Smooth muscle cell (in vitro differentiated cells): Measurements from ENCODE around the gene SEPTIN10. TPM values are rescaled to one million over a fixed set of nuclear protein-coding genes. Genes with fewer than 3 reads are reported as not detected.

Experiments used
- DNase-seq: peaks from one replicate; lab custom pipeline; 2025; ENCODE audit not compliant: unreplicated experiment; lab: John Stamatoyannopoulos, UW
- H2AFZ ChIP-seq: fragments of 200-600 bp; sonication (generic); 2 replicates; pipeline ENCODE4 v1.6.0; 2016; ENCODE audit warnings: antibody characterized with exemption, low read depth, mild to moderate bottlenecking
- H3F3A ChIP-seq: fragments of 200-600 bp; sonication (generic); 2 replicates; pipeline ENCODE4 v1.6.0; 2017; ENCODE audit warnings: antibody characterized with exemption, low read depth
- H3K27ac ChIP-seq: fragments of 200-600 bp; sonication (generic); 2 replicates; pipeline ENCODE4 v1.5.1; 2016; ENCODE audit warnings: low read depth, mild to moderate bottlenecking
- H3K27me3 ChIP-seq: fragments of 200-600 bp; sonication (generic); 2 replicates; pipeline ENCODE4 v1.6.1; 2016; ENCODE audit warnings: low read depth, mild to moderate bottlenecking
- H3K36me3 ChIP-seq: fragments of 200-600 bp; sonication (generic); 2 replicates; pipeline ENCODE4 v1.5.1; 2016; ENCODE audit warnings: low read depth
- H3K4me1 ChIP-seq: fragments of 200-600 bp; sonication (generic); 2 replicates; pipeline ENCODE4 v1.5.1; 2016; ENCODE audit warnings: low read depth
- H3K4me2 ChIP-seq: fragments of 200-600 bp; sonication (generic); 2 replicates; pipeline ENCODE4 v1.6.0; 2016; ENCODE audit warnings: mild to moderate bottlenecking
- H3K4me3 ChIP-seq: fragments of 200-600 bp; sonication (generic); 2 replicates; pipeline ENCODE4 v1.5.1; 2016; ENCODE audit warnings: mild to moderate bottlenecking
- H3K79me2 ChIP-seq: fragments of 200-600 bp; sonication (generic); 2 replicates; pipeline ENCODE4 v1.6.0; 2016; ENCODE audit warnings: low read depth, mild to moderate bottlenecking
- H3K9ac ChIP-seq: fragments of 200-600 bp; sonication (generic); 2 replicates; pipeline ENCODE4 v1.6.0; 2016; ENCODE audit warnings: low read depth
- H3K9me3 ChIP-seq: fragments of 200-600 bp; sonication (generic); replicated peaks from 2 replicates; pipeline ENCODE4 v1.5.1; 2016; ENCODE audit warnings: low read depth
- H4K20me1 ChIP-seq: fragments of 200-600 bp; sonication (generic); 2 replicates; pipeline ENCODE4 v1.6.0; 2016; ENCODE audit warnings: low read depth
- WGBS: methylation state at CpG from one replicate; pipeline ENCODE4 v1.1.7; 2016; ENCODE audit warnings: low lambda C conversion rate; 5-methylcytosine and 5-hydroxymethylcytosine counted together
- polyA plus RNA-seq: library from polyadenylated mRNA; unstranded; fragments of >200 nt; fragmentation: Nextera tagmentation; extraction: Ambion mirVana; gene quantifications from 2 replicates; pipeline ENCODE4 v1.2.1, GENCODE V29; 2016
- total RNA-seq: library from RNA; depleted of rRNA; stranded (reverse); fragments of >200 nt; gene quantifications from 2 replicates; pipeline ENCODE4 v1.2.3, GENCODE V29; 2014
- TF ChIP-seq, protein P1 (sequence below): fragments of 200-600 bp; sonication (generic); IDR thresholded peaks from 2 replicates; pipeline ENCODE4 v1.5.1; 2017; ENCODE audit warnings: borderline replicate concordance, mild to moderate bottlenecking, antibody characterized with exemption; ENCODE audit not compliant: insufficient read depth, poor library complexity, severe bottlenecking

SEPTIN10 gene
- total and polyA plus RNA-seq, 2 experiments from 2014 or later, result 39.2 to 92.1 TPM

DNA sequence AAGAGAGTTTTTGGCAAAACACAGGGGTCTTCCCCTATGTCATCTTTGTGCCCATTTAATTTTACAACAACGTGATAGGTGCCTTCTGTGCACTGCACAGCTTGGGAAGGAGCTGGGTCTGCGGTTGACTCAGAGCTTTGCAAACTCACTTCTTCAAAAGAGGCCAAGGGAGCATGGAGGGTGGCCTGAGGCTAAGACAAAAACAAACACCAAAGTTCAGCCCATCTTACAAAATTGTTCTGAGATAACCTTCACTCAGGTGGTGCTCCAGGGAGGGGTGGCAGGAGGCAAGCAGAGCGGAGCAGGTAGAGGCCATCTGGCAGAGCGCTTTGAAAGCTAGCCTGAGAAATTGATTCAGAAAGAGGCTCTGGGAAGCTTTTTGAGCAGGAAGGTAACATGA lies 10.2 kb upstream of the SEPTIN10 start:
- peaks cover 1% of the 10 kb centered on the region for H4K20me1 ChIP-seq
- H3K4me2 ChIP-seq, result no peak overlapping the region
- WGBS, result 83% methylated on average over 4 of the region's 4 CpGs
- H3K27ac ChIP-seq, result no peak overlapping the region
- H3K4me3 ChIP-seq, result no peak overlapping the region
- no peaks in the 10 kb centered on the region for H3K4me1 ChIP-seq
- no peaks in the 10 kb centered on the region for H3K36me3 ChIP-seq
- no peaks in the 10 kb centered on the region for H3K9me3 ChIP-seq
- no peak overlapping the region for H2AFZ ChIP-seq
- H3K9ac ChIP-seq, result no peak overlapping the region
- no peak for DNase-seq
- no peaks in the 10 kb centered on the region for H3F3A ChIP-seq
- H3K27me3 ChIP-seq, result no peaks in the 10 kb centered on the region
- no peaks in the 10 kb centered on the region for H3K79me2 ChIP-seq
- TF ChIP-seq, protein P1, sequence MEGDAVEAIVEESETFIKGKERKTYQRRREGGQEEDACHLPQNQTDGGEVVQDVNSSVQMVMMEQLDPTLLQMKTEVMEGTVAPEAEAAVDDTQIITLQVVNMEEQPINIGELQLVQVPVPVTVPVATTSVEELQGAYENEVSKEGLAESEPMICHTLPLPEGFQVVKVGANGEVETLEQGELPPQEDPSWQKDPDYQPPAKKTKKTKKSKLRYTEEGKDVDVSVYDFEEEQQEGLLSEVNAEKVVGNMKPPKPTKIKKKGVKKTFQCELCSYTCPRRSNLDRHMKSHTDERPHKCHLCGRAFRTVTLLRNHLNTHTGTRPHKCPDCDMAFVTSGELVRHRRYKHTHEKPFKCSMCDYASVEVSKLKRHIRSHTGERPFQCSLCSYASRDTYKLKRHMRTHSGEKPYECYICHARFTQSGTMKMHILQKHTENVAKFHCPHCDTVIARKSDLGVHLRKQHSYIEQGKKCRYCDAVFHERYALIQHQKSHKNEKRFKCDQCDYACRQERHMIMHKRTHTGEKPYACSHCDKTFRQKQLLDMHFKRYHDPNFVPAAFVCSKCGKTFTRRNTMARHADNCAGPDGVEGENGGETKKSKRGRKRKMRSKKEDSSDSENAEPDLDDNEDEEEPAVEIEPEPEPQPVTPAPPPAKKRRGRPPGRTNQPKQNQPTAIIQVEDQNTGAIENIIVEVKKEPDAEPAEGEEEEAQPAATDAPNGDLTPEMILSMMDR, result no peak

GRCh38 chr2:109623297-109623696 lies 9.5 kb upstream of the SEPTIN10 start:
- H3K36me3 ChIP-seq, result no peaks in the 10 kb centered on the region
- H4K20me1 ChIP-seq, result peaks cover 8% of the 10 kb centered on the region
- H3K4me1 ChIP-seq, result no peaks in the 10 kb centered on the region
- TF ChIP-seq, protein P1, result no peak
- 85% methylated on average over 5 of the region's 5 CpGs for WGBS
- H2AFZ ChIP-seq, result no peak overlapping the region
- H3K27ac ChIP-seq, result no peak overlapping the region
- no peak overlapping the region for H3K4me2 ChIP-seq
- no peaks in the 10 kb centered on the region for H3F3A ChIP-seq
- DNase-seq, result no peak
- H3K79me2 ChIP-seq, result no peaks in the 10 kb centered on the region
- H3K9ac ChIP-seq, result no peak overlapping the region
- no peak overlapping the region for H3K4me3 ChIP-seq
- H3K9me3 ChIP-seq, result no peaks in the 10 kb centered on the region
- no peaks in the 10 kb centered on the region for H3K27me3 ChIP-seq

DNA sequence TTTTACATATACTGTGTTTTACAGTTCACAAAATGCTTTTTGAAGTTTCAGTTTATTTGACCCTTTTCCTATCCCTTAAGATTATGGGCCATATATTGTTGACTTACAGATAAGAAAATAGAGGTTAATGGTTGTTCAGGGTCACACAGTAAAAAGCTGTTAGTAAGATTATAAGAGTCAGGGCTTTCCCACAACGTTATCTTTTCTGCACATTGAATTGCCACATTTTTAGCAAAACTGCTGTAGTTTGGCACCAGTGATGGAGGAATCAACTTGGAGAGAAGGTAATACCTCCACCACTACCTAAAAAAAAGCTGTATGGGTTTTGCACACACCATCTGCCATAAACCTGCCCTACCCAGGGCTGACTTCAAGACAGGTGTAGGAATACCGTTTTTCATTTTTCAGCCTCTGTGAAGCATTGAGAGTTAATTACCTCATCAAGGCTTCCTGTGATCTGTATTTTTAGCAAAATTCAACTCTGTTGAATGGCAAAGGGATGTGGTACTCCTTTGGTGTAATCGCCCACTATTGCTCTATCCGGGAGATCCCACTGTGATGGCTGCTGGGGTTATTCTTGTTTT lies 5.4 kb upstream of the SEPTIN10 start:
- TF ChIP-seq, protein P1, result no peak
- Histone ChIP-seq H3K4me3 (no peak overlapping the region), H2AFZ (no peak overlapping the region), H3K4me2 (no peak overlapping the region), H3K4me1 (peaks cover 10% of the 10 kb centered on the region), H3K36me3 (no peaks in the 10 kb centered on the region), H3K27me3 (no peaks in the 10 kb centered on the region), H4K20me1 (peaks cover 43% of the 10 kb centered on the region), H3K9ac (no peak overlapping the region), H3F3A (peaks cover 4% of the 10 kb centered on the region), H3K79me2 (peaks cover 27% of the 10 kb centered on the region), H3K27ac (no peak overlapping the region), H3K9me3 (no peaks in the 10 kb centered on the region)
- WGBS, result 72% methylated on average over 4 of the region's 4 CpGs
- no peak for DNase-seq

GRCh38 chr2:109616184-109616583 lies 2.4 kb upstream of the SEPTIN10 start:
- TF ChIP-seq, protein P1, result no peak
- Histone ChIP-seq H2AFZ (no peak overlapping the region), H3K4me2 (peak overlapping the region; percentile 92), H3K79me2 (peaks cover 48% of the 10 kb centered on the region), H3K27ac (no peak overlapping the region), H4K20me1 (peaks cover 54% of the 10 kb centered on the region), H3K9me3 (no peaks in the 10 kb centered on the region), H3K4me3 (peak overlapping the region; percentile 87), H3K36me3 (no peaks in the 10 kb centered on the region), H3F3A (peaks cover 10% of the 10 kb centered on the region), H3K27me3 (no peaks in the 10 kb centered on the region), H3K4me1 (peaks cover 20% of the 10 kb centered on the region), H3K9ac (no peak overlapping the region)
- 25% methylated on average over 5 of the region's 5 CpGs for WGBS
- no peak for DNase-seq
